ENCODE measurements around the gene FCRLB.
"Not testable (repeated sequence)": the region's sequence is repeated elsewhere in the genome, so short reads cannot be mapped to it uniquely, and the experiment has no call there.

The FCRLB gene

GRCh38 chr1:161739865-161740566 is 18.7 kb downstream of the FCRLB start:
- DNase-seq (ENCODE audit: low read depth in 2 of 2), result no peak

DNA sequence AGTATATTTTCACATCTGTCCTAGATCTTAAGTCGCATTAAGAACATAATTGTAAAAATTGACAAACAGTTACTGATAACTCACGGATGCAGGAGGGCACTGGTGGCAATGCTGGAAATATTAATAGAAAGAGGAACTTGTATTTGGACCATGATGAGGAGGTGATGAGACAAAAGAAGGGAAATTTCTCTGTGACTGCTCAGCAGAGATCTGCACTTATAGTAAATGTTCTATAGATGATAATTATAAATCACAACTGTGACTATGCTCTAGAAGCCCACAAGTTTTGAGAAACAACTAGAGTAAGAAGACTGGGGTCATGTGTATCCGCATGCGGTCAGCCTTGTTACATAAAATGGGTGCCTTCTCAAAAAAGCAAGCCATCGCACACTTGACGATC is 19.6 kb downstream of the FCRLB start:
- DNase-seq (ENCODE audit: low read depth in 2 of 2), result no peak

DNA sequence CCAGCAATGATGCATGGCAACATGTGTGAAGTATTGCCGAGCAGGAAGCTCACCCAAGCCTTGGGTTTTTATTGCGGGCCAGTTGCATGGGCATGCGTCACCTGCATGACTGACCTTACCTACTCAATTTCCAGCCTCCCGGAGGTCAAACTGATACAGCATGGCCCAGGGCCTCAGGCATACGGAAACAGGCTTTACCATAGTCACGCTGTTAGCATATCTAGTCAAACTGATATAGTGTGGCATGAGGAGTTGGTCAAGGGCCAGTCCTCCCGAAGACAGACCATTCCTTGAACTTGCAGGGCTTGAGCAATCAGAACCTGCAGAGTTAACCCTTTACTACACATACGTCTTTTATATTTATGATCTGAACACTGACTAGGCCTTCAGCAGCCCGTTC is 21.9 kb downstream of the FCRLB start:
- no peak for DNase-seq (ENCODE audit: low read depth in 2 of 2)

DNA sequence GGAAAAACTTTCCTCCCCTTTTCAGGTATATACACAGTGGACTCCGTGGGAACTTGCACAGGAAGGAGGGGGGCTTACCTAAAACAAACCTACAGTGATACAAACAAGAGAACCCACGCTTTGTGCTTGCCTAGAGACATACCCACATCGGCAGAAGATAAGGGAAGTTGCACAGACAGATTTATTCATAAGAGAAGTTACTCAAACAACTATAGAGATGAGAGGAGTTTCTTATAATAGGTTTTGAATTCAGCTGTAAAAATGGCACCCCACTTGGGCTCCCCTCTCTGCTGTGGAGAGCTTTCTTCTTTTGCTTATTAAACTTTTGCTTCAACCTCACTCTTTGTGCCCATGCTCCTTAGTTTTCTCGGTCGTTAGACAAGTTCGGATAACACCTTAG is 26.5 kb downstream of the FCRLB start:
- no peak for DNase-seq (ENCODE audit: low read depth in 2 of 2)

- peak; percentile 69 to 75 for DNase-seq (ENCODE audit: low read depth in 2 of 2)
These were observed 28.4 kb downstream of the FCRLB start, which contains the start of gene DUSP12 for GRCh38 chr1:161749509-161750407. Gene DUSP12, plus strand, starts transcription at chr1:161749786. Its CDS starts 16 bp downstream, at chr1:161749802.

GRCh38 chr1:161763522-161764098 is 42.3 kb downstream of the FCRLB start:
- peak in 1 of 2 donors; percentile 14 for DNase-seq (ENCODE audit: low read depth in 2 of 2)

DNA sequence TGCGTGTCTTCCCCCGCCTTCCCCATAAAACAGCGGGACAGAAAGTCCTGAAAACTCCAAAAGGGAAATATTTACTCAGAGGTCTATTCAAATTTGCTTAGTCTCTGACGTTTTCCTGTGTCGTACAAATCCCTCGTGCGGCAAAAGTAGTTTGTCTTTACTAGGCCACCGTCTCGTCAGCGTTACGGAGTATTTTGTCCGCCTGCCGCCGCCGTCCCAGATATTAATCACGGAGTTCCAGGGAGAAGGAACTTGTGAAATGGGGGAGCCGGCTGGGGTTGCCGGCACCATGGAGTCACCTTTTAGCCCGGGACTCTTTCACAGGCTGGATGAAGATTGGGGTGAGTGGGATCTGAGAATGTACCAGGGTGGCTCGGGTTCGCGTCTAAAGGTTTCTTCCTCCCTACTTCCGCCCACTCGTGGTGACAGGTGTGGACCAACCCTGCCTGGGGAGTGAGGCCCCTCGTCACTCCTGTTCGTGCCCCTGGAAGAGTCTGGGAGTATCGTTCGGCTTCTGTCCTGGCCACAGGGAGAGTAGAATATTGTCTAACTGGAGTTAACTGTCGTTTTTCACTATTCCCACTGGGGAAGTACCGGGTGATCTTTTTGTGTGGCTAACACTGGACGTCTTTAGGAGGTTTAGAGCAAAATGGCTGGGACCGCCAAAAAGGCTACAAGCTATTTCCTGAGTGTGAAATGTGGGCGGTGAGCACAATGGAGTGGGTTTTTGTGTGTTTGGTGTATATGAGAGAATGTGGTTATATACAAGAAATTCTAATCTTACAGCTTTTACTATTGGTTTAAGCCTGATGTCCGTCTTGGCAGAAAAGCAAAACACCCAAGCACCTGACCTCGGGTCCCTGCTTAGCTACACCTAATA is 45.0 kb downstream of the FCRLB start, which contains the start of gene ATF6:
TSS of gene ATF6 (plus strand) at position 219 of the 880 bp plus-strand sequence. CDS start at position 260, 41 bp downstream.
- peak; percentile 67 to 68 for DNase-seq (ENCODE audit: low read depth in 2 of 2)

DNA sequence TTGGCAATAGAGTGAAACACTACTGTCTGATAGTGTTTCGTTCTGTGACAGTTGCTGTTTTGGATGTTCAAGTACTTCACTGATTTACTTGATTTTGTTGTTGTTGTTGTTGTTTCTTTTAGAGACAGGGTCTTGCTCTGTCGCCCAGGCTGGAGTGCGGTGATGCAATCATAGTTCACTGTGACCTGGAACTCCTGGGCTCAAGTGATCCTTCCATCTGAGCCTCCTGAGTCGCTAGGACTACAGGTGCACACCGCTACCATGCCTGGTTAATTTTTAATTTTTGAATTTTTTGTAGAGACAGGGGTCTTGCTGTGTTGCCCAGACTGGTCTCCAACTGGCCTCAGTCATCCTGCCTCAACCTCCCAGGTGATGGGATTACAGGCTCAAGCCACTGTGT is 47.1 kb downstream of the FCRLB start:
- no peak for DNase-seq (ENCODE audit: low read depth in 2 of 2)

DNA sequence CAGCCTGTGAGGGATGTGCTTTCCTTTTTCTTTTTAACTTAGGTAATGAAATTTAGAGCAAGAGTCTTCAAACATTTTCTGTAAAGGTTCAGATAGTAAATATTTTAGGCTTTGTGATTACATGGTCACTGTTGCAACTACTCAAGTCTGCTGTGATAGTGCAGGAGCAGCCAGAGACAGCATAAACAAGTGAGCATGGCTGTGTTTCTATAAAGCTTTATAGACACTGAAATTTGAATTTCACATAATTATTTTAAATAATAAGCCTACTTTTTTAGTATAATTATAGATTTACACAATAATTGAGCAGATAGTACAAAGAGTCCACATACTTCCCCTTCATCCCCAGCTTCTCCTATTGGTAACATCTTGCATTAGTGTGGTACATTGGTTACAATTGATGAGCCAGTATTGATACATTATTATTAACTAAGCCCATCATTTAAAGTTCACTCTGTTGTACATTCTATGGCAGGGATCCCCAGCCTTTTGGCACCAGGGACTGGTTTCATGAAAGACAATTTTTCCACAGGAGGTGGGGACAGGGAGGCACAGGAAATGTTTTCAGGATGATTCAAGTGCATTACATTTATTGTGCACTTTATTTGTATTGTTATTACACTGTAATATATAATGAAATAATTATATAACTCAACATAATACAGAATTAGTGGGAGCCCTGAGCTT is 47.8 kb downstream of the FCRLB start:
- DNase-seq (ENCODE audit: low read depth in 2 of 2), result no peak

GRCh38 chr1:161769673-161770045 is 48.3 kb downstream of the FCRLB start:
- not testable (repeated sequence) for DNase-seq (ENCODE audit: low read depth in 2 of 2)

- DNase-seq (ENCODE audit: low read depth in 2 of 2), result no peak
These were observed 48.9 kb downstream of the FCRLB start for GRCh38 chr1:161770250-161770649.

- no peak for DNase-seq (ENCODE audit: low read depth in 2 of 2)
These were observed 49.8 kb downstream of the FCRLB start for GRCh38 chr1:161771161-161771560.

DNA sequence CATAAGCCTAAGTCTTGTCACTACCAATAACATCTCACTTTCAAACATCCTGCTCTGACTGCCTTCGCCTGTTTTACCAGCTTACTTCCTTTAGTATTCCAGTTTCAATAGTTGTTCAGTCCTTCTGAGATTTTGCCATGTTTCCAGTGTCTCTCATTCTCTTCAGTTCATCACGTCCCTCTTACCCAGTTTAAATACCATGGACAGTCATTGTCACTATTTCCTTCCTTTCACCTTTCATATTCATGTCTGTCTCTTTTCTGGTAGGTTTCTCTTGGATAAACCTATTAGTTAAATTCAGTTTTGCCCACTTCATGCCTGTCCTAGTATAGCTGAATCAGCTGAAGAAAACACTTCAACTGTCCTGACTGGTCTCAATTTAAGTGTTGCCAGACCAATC is 50.6 kb downstream of the FCRLB start:
- no peak for DNase-seq (ENCODE audit: low read depth in 2 of 2)

GRCh38 chr1:161772397-161772796 is 51.1 kb downstream of the FCRLB start:
- no peak for DNase-seq (ENCODE audit: low read depth in 2 of 2)

- no peak for DNase-seq (ENCODE audit: low read depth in 2 of 2)
These were observed 52.4 kb downstream of the FCRLB start for GRCh38 chr1:161773791-161774190.

DNA sequence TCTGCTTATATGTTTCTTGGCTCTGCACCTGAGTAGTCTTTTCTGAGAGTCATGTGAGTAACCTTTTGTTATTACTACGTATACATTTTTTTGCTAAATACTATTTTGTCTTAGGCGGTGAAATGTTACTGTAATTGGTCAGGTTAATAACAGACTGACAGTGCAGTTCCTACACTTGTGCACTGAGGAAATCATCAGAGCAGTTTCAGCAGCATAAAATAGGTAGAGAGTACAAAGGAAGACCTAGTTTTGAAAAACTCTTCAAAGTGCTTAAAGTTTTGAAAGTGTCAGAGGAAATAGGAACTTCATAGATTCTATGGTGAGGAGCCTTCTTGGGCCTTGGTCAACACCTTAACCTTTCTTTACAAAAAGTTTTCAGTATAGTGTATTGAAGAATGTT is 55.9 kb downstream of the FCRLB start:
- DNase-seq (ENCODE audit: low read depth in 2 of 2), result no peak
